Raji (cell line): ENCODE data around the gene TAF4.

Experiments used
- POLR2A ChIP-seq: IDR thresholded peaks from 2 replicates; pipeline ENCODE4 v1.6.1; 2011; ENCODE audit warnings: low read depth, low read length, control low read depth; ENCODE audit not compliant: insufficient read depth

TAF4 gene

GRCh38 chr20:62042025-62042820 lies 23.5 kb downstream of the TAF4 start:
- no peak for TF ChIP-seq POLR2A

- TF ChIP-seq POLR2A: no peak
Observed at GRCh38 chr20:62040933-62041332, 24.7 kb downstream of the TAF4 start.

- TF ChIP-seq POLR2A: no peak
Observed at GRCh38 chr20:62040381-62040922, 25.2 kb downstream of the TAF4 start.

GRCh38 chr20:62039738-62040137 lies 25.9 kb downstream of the TAF4 start:
- TF ChIP-seq POLR2A: no peak

- no peak for TF ChIP-seq POLR2A
Observed at GRCh38 chr20:62032609-62033368, 32.9 kb downstream of the TAF4 start.

- no peak for TF ChIP-seq POLR2A
Observed at GRCh38 chr20:62031462-62032092, 34.1 kb downstream of the TAF4 start.

GRCh38 chr20:62030834-62031434 lies 34.7 kb downstream of the TAF4 start:
- no peak for TF ChIP-seq POLR2A

GRCh38 chr20:62030357-62030756 lies 35.3 kb downstream of the TAF4 start:
- TF ChIP-seq POLR2A: no peak

- TF ChIP-seq POLR2A: no peak
Observed at GRCh38 chr20:62029949-62030348, 35.7 kb downstream of the TAF4 start.

GRCh38 chr20:62029296-62029695 lies 36.4 kb downstream of the TAF4 start:
- no peak for TF ChIP-seq POLR2A

- TF ChIP-seq POLR2A: no peak
Observed at GRCh38 chr20:62028384-62028783, 37.3 kb downstream of the TAF4 start.

GRCh38 chr20:62027698-62028321 lies 37.9 kb downstream of the TAF4 start:
- no peak for TF ChIP-seq POLR2A

- no peak for TF ChIP-seq POLR2A
Observed at GRCh38 chr20:62027116-62027515, 38.6 kb downstream of the TAF4 start.

GRCh38 chr20:62026564-62026856 lies 39.2 kb downstream of the TAF4 start:
- TF ChIP-seq POLR2A: no peak
